Astrocyte (in vitro differentiated cells and primary cell): ENCODE data around the gene LGR6.

Experiments
- EZH2 ChIP-seq: IDR thresholded peaks from 2 replicates; pipeline ENCODE4 v1.6.1; 2012; ENCODE audit warnings: mild to moderate bottlenecking, low read length, inconsistent platforms; ENCODE audit not compliant: insufficient read depth
- TF ChIP-seq, protein P1 (sequence below): IDR thresholded peaks from 2 replicates; pipeline ENCODE4 v1.5.1; 2011; ENCODE audit warnings: low read depth, mild to moderate bottlenecking, inconsistent platforms, low read length, moderate library complexity; ENCODE audit not compliant: insufficient read depth

DNA sequence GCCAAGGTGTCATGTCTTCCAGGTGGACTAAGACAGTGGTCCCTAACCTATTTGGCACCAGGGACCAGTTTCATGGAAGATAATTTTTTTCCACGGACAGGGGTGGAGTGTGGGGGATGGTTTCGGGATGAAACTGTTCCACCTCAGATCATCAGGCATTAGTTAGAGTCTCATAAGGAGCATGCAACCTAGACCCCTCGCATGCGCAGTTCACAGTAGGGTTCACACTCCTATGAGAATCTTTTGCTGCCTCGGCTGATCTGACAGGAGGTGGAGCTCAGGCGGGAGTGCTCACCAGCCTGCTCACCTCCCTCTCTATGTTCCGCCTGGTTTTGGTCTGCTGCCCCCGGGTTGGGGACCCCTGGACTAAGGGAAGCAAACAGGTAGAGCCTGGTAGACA is 30.9 kb downstream of the LGR6 start:
- TF ChIP-seq, protein P1, sequence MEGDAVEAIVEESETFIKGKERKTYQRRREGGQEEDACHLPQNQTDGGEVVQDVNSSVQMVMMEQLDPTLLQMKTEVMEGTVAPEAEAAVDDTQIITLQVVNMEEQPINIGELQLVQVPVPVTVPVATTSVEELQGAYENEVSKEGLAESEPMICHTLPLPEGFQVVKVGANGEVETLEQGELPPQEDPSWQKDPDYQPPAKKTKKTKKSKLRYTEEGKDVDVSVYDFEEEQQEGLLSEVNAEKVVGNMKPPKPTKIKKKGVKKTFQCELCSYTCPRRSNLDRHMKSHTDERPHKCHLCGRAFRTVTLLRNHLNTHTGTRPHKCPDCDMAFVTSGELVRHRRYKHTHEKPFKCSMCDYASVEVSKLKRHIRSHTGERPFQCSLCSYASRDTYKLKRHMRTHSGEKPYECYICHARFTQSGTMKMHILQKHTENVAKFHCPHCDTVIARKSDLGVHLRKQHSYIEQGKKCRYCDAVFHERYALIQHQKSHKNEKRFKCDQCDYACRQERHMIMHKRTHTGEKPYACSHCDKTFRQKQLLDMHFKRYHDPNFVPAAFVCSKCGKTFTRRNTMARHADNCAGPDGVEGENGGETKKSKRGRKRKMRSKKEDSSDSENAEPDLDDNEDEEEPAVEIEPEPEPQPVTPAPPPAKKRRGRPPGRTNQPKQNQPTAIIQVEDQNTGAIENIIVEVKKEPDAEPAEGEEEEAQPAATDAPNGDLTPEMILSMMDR: no peak
- no peak for TF ChIP-seq EZH2
